GM23338 (cell line): ENCODE measurements around the gene ARHGEF10L.

Source experiments
- CREB1 ChIP-seq: fragments of 250-450 bp; sonication (Bioruptor Pico); IDR thresholded peaks from 2 replicates; pipeline ENCODE4 v1.5.0; 2020; ENCODE audit warnings: low read depth, mild to moderate bottlenecking, moderate library complexity
- ETS1 ChIP-seq: IDR thresholded peaks from 2 replicates; pipeline ENCODE4 v1.6.1; 2016; ENCODE audit warnings: antibody characterized with exemption
- EZH2 ChIP-seq: fragments of 200-600 bp; sonication (generic); IDR thresholded peaks from one replicate; pipeline ENCODE4 v1.8.0; 2017; ENCODE audit warnings: antibody characterized with exemption, mild to moderate bottlenecking, low read depth; ENCODE audit not compliant: unreplicated experiment
- EZH2phosphoT487 ChIP-seq: fragments of 200-600 bp; sonication (generic); IDR thresholded peaks from one replicate; pipeline ENCODE4 v1.8.1; 2018; ENCODE audit warnings: antibody characterized with exemption; ENCODE audit not compliant: unreplicated experiment
- JUNB ChIP-seq: IDR thresholded peaks from one replicate; pipeline ENCODE4 v1.6.1; 2016; ENCODE audit warnings: antibody characterized with exemption; ENCODE audit not compliant: unreplicated experiment
- NANOG ChIP-seq: IDR thresholded peaks from 2 replicates; pipeline ENCODE4 v1.6.1; 2016; ENCODE audit warnings: antibody characterized with exemption, borderline replicate concordance
- POLR2AphosphoS5 ChIP-seq: IDR thresholded peaks from 2 replicates; pipeline ENCODE4 v1.6.1; 2016; ENCODE audit warnings: antibody characterized with exemption, low read depth
- REST ChIP-seq: IDR thresholded peaks from one replicate; pipeline ENCODE4 v1.6.1; 2018; ENCODE audit warnings: antibody characterized with exemption; ENCODE audit not compliant: unreplicated experiment
- STAT1 ChIP-seq: IDR thresholded peaks from one replicate; pipeline ENCODE4 v1.6.1; 2016; ENCODE audit warnings: antibody characterized with exemption; ENCODE audit not compliant: unreplicated experiment
- ZNF114 ChIP-seq: fragments of 250-450 bp; sonication (Bioruptor Pico); IDR thresholded peaks from 2 replicates; pipeline ENCODE4 v1.5.0; 2020; ENCODE audit warnings: mild to moderate bottlenecking, moderate library complexity
- ZNF331 ChIP-seq: fragments of 250-450 bp; sonication (Bioruptor Pico); IDR thresholded peaks from 2 replicates; pipeline ENCODE4 v1.5.0; 2020; ENCODE audit warnings: low read depth, mild to moderate bottlenecking, moderate library complexity
- TF ChIP-seq, protein P1 (sequence below), 2 experiments: fragments of 200-600 bp in 1 of 2; sonication (generic) in 1 of 2; conservative IDR thresholded peaks; 2 replicates each; pipeline versions ENCODE4 v1.5.1 to v1.6.1; 2016 to 2017; ENCODE audit warnings: antibody characterized with exemption in 2 of 2, low read depth in 2 of 2, mild to moderate bottlenecking in 2 of 2, moderate library complexity in 1 of 2

DNA sequence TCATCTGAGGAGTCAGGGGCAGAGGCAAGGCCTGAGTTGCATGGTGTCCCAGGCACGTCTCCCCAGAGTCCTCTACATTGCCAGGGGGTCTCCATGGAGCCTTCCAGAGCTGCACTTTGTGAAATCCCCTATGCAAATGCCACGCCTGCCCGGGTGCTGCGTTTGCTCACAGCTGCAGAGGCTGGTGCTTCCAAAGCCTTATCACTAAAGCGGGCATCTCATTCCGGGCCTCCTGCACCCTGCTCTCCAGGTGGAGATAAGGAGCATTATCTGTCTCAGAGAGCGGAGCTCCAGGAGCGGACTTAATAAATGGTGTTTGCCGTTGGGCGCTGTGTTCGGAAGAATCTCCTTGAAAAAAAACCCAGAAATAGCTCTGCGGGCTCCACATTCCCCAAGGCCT lies 189.8 kb downstream of the ARHGEF10L start:
- TF ChIP-seq EZH2phosphoT487 (no peak), CREB1 (CRISPR knock-in tag) (no peak), EZH2 (no peak), ZNF114 (CRISPR knock-in tag) (no peak), REST (no peak), POLR2AphosphoS5 (no peak), JUNB (no peak), ETS1 (no peak), ZNF331 (CRISPR knock-in tag) (no peak), STAT1 (no peak), NANOG (no peak)
- TF ChIP-seq, protein P1, sequence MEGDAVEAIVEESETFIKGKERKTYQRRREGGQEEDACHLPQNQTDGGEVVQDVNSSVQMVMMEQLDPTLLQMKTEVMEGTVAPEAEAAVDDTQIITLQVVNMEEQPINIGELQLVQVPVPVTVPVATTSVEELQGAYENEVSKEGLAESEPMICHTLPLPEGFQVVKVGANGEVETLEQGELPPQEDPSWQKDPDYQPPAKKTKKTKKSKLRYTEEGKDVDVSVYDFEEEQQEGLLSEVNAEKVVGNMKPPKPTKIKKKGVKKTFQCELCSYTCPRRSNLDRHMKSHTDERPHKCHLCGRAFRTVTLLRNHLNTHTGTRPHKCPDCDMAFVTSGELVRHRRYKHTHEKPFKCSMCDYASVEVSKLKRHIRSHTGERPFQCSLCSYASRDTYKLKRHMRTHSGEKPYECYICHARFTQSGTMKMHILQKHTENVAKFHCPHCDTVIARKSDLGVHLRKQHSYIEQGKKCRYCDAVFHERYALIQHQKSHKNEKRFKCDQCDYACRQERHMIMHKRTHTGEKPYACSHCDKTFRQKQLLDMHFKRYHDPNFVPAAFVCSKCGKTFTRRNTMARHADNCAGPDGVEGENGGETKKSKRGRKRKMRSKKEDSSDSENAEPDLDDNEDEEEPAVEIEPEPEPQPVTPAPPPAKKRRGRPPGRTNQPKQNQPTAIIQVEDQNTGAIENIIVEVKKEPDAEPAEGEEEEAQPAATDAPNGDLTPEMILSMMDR (conservative IDR thresholded peaks at IDR 0.05; ENCODE audit: low read depth in 2 of 2), result no peak
